Panc1 (cell line): ENCODE measurements around the gene RELL1. TPM values are rescaled to one million over a fixed set of nuclear protein-coding genes. Genes with fewer than 3 reads are reported as not detected.
A peak's percentile ranks its signal among the peaks of the same experiment; 100 is the strongest.

Experiments
- ATAC-seq: fragments of 200-7000 bp; cut with Tn5 transposase; 2 replicates; pipeline ENCODE4 v1.9.1; 2020; ENCODE audit warnings: mild to moderate bottlenecking, moderate library complexity
- BruUV-seq: library from RNA; stranded (reverse); fragments of 400-500 nt; replicated peaks from 2 replicates; lab custom pipeline; 2021; lab: Mats Ljungman, UMichigan
- CTCF ChIA-PET: fragments of 300-600 bp; sonication (Branson Sonifier 250); formaldehyde crosslinking; loops from one replicate; lab custom pipeline; 2022; ENCODE audit warnings: antibody characterized with exemption; lab: Charles Lee
- POLR2A ChIA-PET: fragments of 300-600 bp; sonication (Branson Sonifier 250); formaldehyde crosslinking; loops from one replicate; lab custom pipeline; 2022; ENCODE audit warnings: antibody characterized with exemption; lab: Charles Lee
- DNase-seq: peaks from one replicate; pipeline ENCODE4 v3.0.0-alpha.2; 2010; ENCODE audit warnings: low read depth, low spot score
- H3K27ac ChIP-seq: 2 replicates; pipeline ENCODE4 v1.5.1; 2011; ENCODE audit warnings: mild to moderate bottlenecking, low read length, inconsistent platforms
- H3K27me3 ChIP-seq: fragments of 200-500 bp; sonication (Bioruptor generic); 2 replicates; pipeline ENCODE4 v1.6.0; 2014; ENCODE audit warnings: low read length, inconsistent platforms; ENCODE audit not compliant: control insufficient read depth, insufficient read depth
- H3K36me3 ChIP-seq: fragments of 200-500 bp; sonication (Bioruptor generic); 2 replicates; pipeline ENCODE4 v1.5.1; 2014; ENCODE audit warnings: inconsistent platforms, mild to moderate bottlenecking, low read length, moderate library complexity; ENCODE audit not compliant: control insufficient read depth, insufficient read depth
- H3K4me1 ChIP-seq: 2 replicates; pipeline ENCODE4 v1.5.1; 2011; ENCODE audit warnings: inconsistent platforms, mild to moderate bottlenecking, low read length, moderate library complexity; ENCODE audit not compliant: control insufficient read depth, insufficient read depth
- H3K4me3 ChIP-seq, 2 experiments: 2 replicates each; pipeline ENCODE4 v1.5.1; 2011 to 2012; ENCODE audit warnings: low read depth in 2 of 2, low read length in 2 of 2, mild to moderate bottlenecking in 2 of 2, inconsistent platforms in 1 of 2, moderate library complexity in 1 of 2
- H3K9me3 ChIP-seq: fragments of 200-500 bp; sonication (Bioruptor generic); 2 replicates; pipeline ENCODE4 v1.5.1; 2014; ENCODE audit warnings: low read depth, mild to moderate bottlenecking, inconsistent platforms, low read length, moderate library complexity; ENCODE audit not compliant: control insufficient read depth, insufficient read depth
- POLR2AphosphoS5 ChIP-seq: IDR thresholded peaks from 2 replicates; pipeline ENCODE4 v1.6.1; 2012; ENCODE audit warnings: mild to moderate bottlenecking, low read depth, low read length, moderate library complexity
- SIN3A ChIP-seq: IDR thresholded peaks from 2 replicates; pipeline ENCODE4 v1.6.1; 2012; ENCODE audit warnings: low read depth, mild to moderate bottlenecking, low read length, moderate library complexity, borderline replicate concordance; ENCODE audit not compliant: insufficient read depth
- TCF7L2 ChIP-seq: IDR thresholded peaks from 2 replicates; pipeline ENCODE4 v1.6.1; 2011; ENCODE audit warnings: mild to moderate bottlenecking, low read depth, low read length, inconsistent platforms
- in situ Hi-C: cut with HindIII; loops from 2 replicates; pipeline ENCODE4 v1.10.0; 2016; ENCODE audit warnings: low sequenced_read_pairs, low pct_unique_long_range_greater_than_20kb
- intact Hi-C: fragments of 100-400 bp; cut with micrococcal nuclease; formaldehyde crosslinking; loops from one replicate; pipeline ENCODE4 v1.10.0; 2022; ENCODE audit not compliant: unreplicated experiment
- total RNA-seq: library from RNA; stranded (reverse); gene quantifications from one replicate; pipeline ENCODE4 v1.2.1, GENCODE V29; 2021; ENCODE audit not compliant: unreplicated experiment
- TF ChIP-seq, protein P1 (sequence below), 2 experiments: IDR thresholded peaks; 2 replicates each; pipeline ENCODE4 v1.6.1; 2011 to 2012; ENCODE audit warnings: low read depth in 2 of 2, control low read depth in 1 of 2, low read length in 1 of 2, mild to moderate bottlenecking in 1 of 2, moderate library complexity in 1 of 2; ENCODE audit not compliant: insufficient read depth in 1 of 2
- TF ChIP-seq, protein P2 (sequence below): fragments of 450-650 bp; IDR thresholded peaks from 2 replicates; pipeline ENCODE4 v1.5.1; 2017; ENCODE audit warnings: mild to moderate bottlenecking

The RELL1 gene
- total RNA-seq, 1 experiment from 2014 or later = 29.1 TPM

DNA sequence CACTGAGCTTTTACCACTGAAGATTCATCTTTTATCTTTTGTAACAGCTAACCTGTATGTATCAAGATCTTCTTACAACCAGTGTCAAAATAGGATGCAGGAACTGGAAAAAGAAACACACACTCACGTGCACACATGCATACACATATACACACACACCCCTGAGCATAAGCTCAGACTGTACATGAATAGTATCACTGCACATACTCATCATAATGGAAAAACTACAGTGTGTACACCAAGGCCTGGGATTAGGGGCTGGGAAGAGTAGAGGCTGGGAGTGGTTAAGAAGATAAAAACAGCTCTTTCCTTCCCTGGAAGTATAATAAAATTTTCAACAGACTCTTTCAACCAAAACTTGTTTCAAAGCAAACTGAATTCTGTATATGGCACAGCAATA is 73.4 kb downstream of the RELL1 start:
- no peak for ATAC-seq
- intact Hi-C loops = no loop called here
- no peaks in the 10 kb centered on the region for H3K4me1 ChIP-seq
- ChIA-PET POLR2A (no interaction called here), CTCF (no interaction called here)
- no peak for DNase-seq
- no peaks in the 10 kb centered on the region for H3K27me3 ChIP-seq
- in situ Hi-C loops = no loop called here
- no peak for TF ChIP-seq SIN3A
- no peak for TF ChIP-seq TCF7L2
- no peak for TF ChIP-seq POLR2AphosphoS5
- TF ChIP-seq, protein P1, sequence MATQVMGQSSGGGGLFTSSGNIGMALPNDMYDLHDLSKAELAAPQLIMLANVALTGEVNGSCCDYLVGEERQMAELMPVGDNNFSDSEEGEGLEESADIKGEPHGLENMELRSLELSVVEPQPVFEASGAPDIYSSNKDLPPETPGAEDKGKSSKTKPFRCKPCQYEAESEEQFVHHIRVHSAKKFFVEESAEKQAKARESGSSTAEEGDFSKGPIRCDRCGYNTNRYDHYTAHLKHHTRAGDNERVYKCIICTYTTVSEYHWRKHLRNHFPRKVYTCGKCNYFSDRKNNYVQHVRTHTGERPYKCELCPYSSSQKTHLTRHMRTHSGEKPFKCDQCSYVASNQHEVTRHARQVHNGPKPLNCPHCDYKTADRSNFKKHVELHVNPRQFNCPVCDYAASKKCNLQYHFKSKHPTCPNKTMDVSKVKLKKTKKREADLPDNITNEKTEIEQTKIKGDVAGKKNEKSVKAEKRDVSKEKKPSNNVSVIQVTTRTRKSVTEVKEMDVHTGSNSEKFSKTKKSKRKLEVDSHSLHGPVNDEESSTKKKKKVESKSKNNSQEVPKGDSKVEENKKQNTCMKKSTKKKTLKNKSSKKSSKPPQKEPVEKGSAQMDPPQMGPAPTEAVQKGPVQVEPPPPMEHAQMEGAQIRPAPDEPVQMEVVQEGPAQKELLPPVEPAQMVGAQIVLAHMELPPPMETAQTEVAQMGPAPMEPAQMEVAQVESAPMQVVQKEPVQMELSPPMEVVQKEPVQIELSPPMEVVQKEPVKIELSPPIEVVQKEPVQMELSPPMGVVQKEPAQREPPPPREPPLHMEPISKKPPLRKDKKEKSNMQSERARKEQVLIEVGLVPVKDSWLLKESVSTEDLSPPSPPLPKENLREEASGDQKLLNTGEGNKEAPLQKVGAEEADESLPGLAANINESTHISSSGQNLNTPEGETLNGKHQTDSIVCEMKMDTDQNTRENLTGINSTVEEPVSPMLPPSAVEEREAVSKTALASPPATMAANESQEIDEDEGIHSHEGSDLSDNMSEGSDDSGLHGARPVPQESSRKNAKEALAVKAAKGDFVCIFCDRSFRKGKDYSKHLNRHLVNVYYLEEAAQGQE (IDR thresholded peaks at IDR 0.05; ENCODE audit: insufficient read depth in 1 of 2, low read depth in 2 of 2, low read length in 1 of 2) = no peak
- TF ChIP-seq, protein P2, sequence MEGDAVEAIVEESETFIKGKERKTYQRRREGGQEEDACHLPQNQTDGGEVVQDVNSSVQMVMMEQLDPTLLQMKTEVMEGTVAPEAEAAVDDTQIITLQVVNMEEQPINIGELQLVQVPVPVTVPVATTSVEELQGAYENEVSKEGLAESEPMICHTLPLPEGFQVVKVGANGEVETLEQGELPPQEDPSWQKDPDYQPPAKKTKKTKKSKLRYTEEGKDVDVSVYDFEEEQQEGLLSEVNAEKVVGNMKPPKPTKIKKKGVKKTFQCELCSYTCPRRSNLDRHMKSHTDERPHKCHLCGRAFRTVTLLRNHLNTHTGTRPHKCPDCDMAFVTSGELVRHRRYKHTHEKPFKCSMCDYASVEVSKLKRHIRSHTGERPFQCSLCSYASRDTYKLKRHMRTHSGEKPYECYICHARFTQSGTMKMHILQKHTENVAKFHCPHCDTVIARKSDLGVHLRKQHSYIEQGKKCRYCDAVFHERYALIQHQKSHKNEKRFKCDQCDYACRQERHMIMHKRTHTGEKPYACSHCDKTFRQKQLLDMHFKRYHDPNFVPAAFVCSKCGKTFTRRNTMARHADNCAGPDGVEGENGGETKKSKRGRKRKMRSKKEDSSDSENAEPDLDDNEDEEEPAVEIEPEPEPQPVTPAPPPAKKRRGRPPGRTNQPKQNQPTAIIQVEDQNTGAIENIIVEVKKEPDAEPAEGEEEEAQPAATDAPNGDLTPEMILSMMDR = no peak
- no peak overlapping the region for H3K4me3 ChIP-seq
- H3K9me3 ChIP-seq = no peaks in the 10 kb centered on the region
- H3K36me3 ChIP-seq = no peaks in the 10 kb centered on the region; the same call in 1 of the 2 replicates
- BruUV-seq = TSS peak; percentile 77
- H3K27ac ChIP-seq = no peak overlapping the region

DNA sequence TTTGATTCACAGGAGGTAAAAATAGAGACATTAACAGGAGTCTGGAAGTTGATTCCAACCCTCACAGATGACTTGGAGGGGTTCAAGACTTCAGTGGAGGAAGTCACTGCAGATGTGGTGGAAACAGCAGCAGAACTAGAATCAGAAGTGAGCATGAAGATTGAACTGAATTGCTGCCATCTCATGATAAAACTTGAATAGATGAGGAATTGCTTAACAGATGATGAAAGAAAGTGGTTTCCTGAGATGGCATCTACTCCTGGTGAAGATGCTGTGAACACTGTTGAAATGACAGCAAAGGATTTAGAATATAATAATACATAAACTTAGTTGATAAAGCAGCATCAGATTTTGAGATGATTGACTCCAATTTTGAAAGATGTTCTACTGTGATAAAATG is 76.5 kb downstream of the RELL1 start:
- no peaks in the 10 kb centered on the region for H3K4me1 ChIP-seq
- ATAC-seq (no peak), DNase-seq (no peak)
- no TSS peak for BruUV-seq
- H3K27me3 ChIP-seq = no peaks in the 10 kb centered on the region
- H3K9me3 ChIP-seq = no peaks in the 10 kb centered on the region
- no peak for TF ChIP-seq POLR2AphosphoS5
- no peak for TF ChIP-seq SIN3A
- TF ChIP-seq TCF7L2 = no peak
- TF ChIP-seq, protein P2 = no peak
- TF ChIP-seq, protein P1 (IDR thresholded peaks at IDR 0.05; ENCODE audit: insufficient read depth in 1 of 2, low read depth in 2 of 2, low read length in 1 of 2) = no peak
- ChIA-PET POLR2A (no interaction called here), CTCF (no interaction called here)
- no peak overlapping the region for H3K27ac ChIP-seq
- intact Hi-C loops (no loop called here), in situ Hi-C loops (no loop called here)
- no peaks in the 10 kb centered on the region; the same call in 1 of the 2 replicates for H3K36me3 ChIP-seq
- no peak overlapping the region for H3K4me3 ChIP-seq
